IPS-18c (cell line): ENCODE results near the gene MPO.
A peak's percentile ranks its signal among the peaks of the same experiment; 100 is the strongest.

ENCODE experiments used
- H3K4me3 ChIP-seq: 2 replicates; pipeline ENCODE4 v1.7.0; 2013; ENCODE audit warnings: low read depth, mild to moderate bottlenecking, low read length, moderate library complexity; ENCODE audit not compliant: insufficient read depth
- H3K9me3 ChIP-seq: one replicate; pipeline ENCODE4 v1.6.1; 2013; ENCODE audit warnings: mild to moderate bottlenecking, low read length, moderate library complexity; ENCODE audit not compliant: control insufficient read depth, insufficient read depth

Gene MPO

GRCh38 chr17:58252141-58252540 is 28.6 kb downstream of the MPO start:
- no peak overlapping the region for H3K4me3 ChIP-seq

GRCh38 chr17:58250344-58251011 is 30.3 kb downstream of the MPO start:
- peaks cover 8% of the 10 kb centered on the region for H3K9me3 ChIP-seq
- H3K4me3 ChIP-seq, result no peak overlapping the region

More at GRCh38 chr17:58252141-58252540, 28.6 kb downstream of the MPO start:
- peaks cover 8% of the 10 kb centered on the region for H3K9me3 ChIP-seq

GRCh38 chr17:58249270-58250133 is 31.2 kb downstream of the MPO start:
- peak overlapping the region; percentile 45; the same call in 1 of the 2 replicates for H3K4me3 ChIP-seq
- peaks cover 8% of the 10 kb centered on the region for H3K9me3 ChIP-seq

- peak overlapping the region; percentile 45; the same call in 1 of the 2 replicates for H3K4me3 ChIP-seq
- peaks cover 11% of the 10 kb centered on the region for H3K9me3 ChIP-seq
These were observed 31.8 kb downstream of the MPO start for GRCh38 chr17:58248955-58249269.

- peaks cover 12% of the 10 kb centered on the region for H3K9me3 ChIP-seq
- no peak overlapping the region for H3K4me3 ChIP-seq
These were observed 33.0 kb downstream of the MPO start for GRCh38 chr17:58247511-58248363.

GRCh38 chr17:58246781-58247180 is 34.0 kb downstream of the MPO start:
- Histone ChIP-seq H3K9me3 (peaks cover 12% of the 10 kb centered on the region), H3K4me3 (no peak overlapping the region)

GRCh38 chr17:58246104-58246740 is 34.5 kb downstream of the MPO start:
- peaks cover 12% of the 10 kb centered on the region for H3K9me3 ChIP-seq
- H3K4me3 ChIP-seq, result no peak overlapping the region

- Histone ChIP-seq H3K4me3 (no peak overlapping the region), H3K9me3 (peaks cover 10% of the 10 kb centered on the region)
These were observed 35.2 kb downstream of the MPO start for GRCh38 chr17:58245428-58246103.

GRCh38 chr17:58244963-58245362 is 35.8 kb downstream of the MPO start:
- H3K9me3 ChIP-seq, result peaks cover 5% of the 10 kb centered on the region
- H3K4me3 ChIP-seq, result no peak overlapping the region

- peaks cover 4% of the 10 kb centered on the region for H3K9me3 ChIP-seq
- no peak overlapping the region for H3K4me3 ChIP-seq
These were observed 38.5 kb downstream of the MPO start for GRCh38 chr17:58242171-58242784.

- peaks cover 4% of the 10 kb centered on the region for H3K9me3 ChIP-seq
- H3K4me3 ChIP-seq, result no peak overlapping the region
These were observed 40.7 kb downstream of the MPO start for GRCh38 chr17:58239987-58240386.

GRCh38 chr17:58238147-58238634 is 42.5 kb downstream of the MPO start, which contains the start of gene LPO:
Gene LPO (plus strand): TSS chr17:58238584. CDS start chr17:58242980, 4,396 bp downstream.
- H3K9me3 ChIP-seq, result no peaks in the 10 kb centered on the region
- no peak within 1 kb of the TSS for H3K4me3 ChIP-seq

GRCh38 chr17:58236394-58236793 is 44.3 kb downstream of the MPO start:
- Histone ChIP-seq H3K4me3 (no peak overlapping the region), H3K9me3 (no peaks in the 10 kb centered on the region)

- H3K4me3 ChIP-seq, result no peak overlapping the region
- H3K9me3 ChIP-seq, result no peaks in the 10 kb centered on the region
These were observed 44.9 kb downstream of the MPO start for GRCh38 chr17:58235821-58236220.

- Histone ChIP-seq H3K9me3 (no peaks in the 10 kb centered on the region), H3K4me3 (no peak overlapping the region)
These were observed 46.2 kb downstream of the MPO start for GRCh38 chr17:58234512-58234911.

GRCh38 chr17:58233543-58233942 is 47.2 kb downstream of the MPO start:
- Histone ChIP-seq H3K9me3 (no peaks in the 10 kb centered on the region), H3K4me3 (no peak overlapping the region)
